KOPT-K1 (cell line): ENCODE data around the gene SMYD3.

Source experiments
- H3K27ac ChIP-seq: fragments of 200-600 bp; sonication (generic); 2 replicates; pipeline ENCODE4 v1.5.1; 2016; ENCODE audit warnings: antibody characterized with exemption, mild to moderate bottlenecking, low read depth, low read length; ENCODE audit not compliant: poor library complexity, severe bottlenecking
- H3K36me3 ChIP-seq: fragments of 200-600 bp; sonication (generic); 2 replicates; pipeline ENCODE4 v1.5.1; 2017; ENCODE audit warnings: antibody characterized with exemption, mild to moderate bottlenecking, low read length, moderate library complexity; ENCODE audit not compliant: insufficient read depth
- H3K9me3 ChIP-seq: fragments of 200-600 bp; sonication (generic); 2 replicates; pipeline ENCODE4 v1.5.1; 2017; ENCODE audit warnings: antibody characterized with exemption, low read length, mild to moderate bottlenecking; ENCODE audit not compliant: insufficient read depth, poor library complexity, severe bottlenecking

Gene SMYD3

GRCh38 chr1:246162560-246162959 is 344.5 kb downstream of the SMYD3 start:
- H3K36me3 ChIP-seq = no peaks in the 10 kb centered on the region
- no peak overlapping the region for H3K27ac ChIP-seq
- H3K9me3 ChIP-seq = no peaks in the 10 kb centered on the region

DNA sequence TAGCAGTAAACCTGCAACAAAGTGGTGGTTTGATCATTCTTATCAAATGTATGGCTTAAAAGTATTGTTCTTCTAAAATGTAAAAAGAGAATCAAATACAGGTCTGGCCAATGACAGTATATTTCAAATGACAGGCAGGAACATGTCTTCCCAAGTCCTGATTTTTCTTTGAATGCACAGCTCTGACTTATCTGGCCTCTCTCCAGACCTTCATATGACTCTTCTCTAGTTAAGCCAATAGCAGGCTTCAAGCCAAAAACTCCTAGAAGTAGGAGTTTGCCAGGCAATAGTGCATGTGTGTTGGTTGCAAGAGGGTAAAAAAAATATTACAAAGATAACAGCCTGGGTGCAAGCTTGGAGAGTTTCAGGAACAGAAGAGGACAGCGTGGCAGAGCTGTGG is 345.5 kb downstream of the SMYD3 start:
- H3K36me3 ChIP-seq = no peaks in the 10 kb centered on the region
- H3K9me3 ChIP-seq = no peaks in the 10 kb centered on the region
- no peak overlapping the region for H3K27ac ChIP-seq

DNA sequence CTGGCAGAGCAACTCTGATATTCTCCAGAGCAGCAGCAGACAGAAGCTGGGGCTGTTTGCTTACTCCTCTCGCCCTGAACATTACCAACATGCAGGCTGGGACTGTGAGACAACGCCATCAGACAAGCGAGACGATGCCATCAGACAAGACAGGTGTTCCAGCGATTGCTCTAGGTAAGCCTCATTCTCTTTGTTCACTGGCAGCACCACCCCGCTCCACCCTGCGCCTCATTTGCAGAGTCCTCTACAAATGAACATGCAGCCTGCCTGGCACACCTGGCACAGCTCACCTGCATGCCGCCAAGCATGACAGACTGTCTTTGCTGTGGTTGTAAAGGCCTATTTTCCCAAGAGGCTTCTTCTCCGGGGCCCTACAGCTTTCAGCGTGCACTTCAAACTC is 346.2 kb downstream of the SMYD3 start:
- Histone ChIP-seq H3K9me3 (no peaks in the 10 kb centered on the region), H3K36me3 (no peaks in the 10 kb centered on the region), H3K27ac (no peak overlapping the region)

- H3K9me3 ChIP-seq = no peaks in the 10 kb centered on the region
- H3K27ac ChIP-seq = no peak overlapping the region
- no peaks in the 10 kb centered on the region for H3K36me3 ChIP-seq
These were observed 346.7 kb downstream of the SMYD3 start for GRCh38 chr1:246160374-246160773.

DNA sequence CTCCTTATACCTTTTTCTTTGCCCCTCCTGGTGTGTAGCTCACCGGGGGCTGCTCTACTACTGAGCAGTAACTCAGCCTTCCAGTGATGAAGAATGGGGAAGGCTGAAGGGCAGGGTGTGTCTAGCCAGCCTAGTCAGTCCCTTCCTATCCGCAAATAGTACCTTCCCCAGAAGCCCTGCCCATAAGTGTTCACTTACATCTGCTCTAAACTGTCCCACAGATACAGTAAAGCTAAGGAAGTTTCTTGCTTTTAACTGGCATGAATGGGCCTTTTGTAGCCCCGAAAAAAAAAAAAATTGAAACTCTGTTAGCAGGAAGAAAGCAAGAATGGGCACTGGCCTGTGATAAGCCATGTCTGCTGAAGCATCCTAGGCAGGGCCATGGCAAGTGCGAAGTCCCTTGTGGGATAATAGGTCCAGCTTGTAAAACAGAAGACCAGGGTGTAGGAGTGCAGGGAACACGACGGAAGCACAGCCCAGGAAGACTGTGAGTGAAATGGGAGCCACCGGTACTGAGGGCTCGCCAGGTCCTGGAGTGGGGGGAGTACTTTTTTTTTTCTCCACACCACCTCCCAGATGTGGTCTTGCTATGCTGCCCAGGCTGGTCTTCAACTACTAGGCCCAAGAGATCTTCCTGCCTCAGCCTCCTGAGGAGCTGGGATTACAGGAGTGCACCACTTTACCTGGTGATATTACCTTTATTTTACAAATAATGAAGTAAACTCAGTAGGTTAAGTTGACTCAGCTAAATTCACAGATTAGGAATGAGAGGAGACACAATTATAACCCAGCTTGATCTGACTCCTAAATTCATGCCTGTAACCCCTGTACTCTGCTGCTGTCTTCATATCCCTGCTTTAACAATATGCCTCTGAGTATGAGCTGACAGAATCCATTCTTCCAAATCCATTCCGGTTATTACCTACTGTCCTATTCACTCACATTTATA is 347.5 kb downstream of the SMYD3 start:
- Histone ChIP-seq H3K36me3 (no peaks in the 10 kb centered on the region), H3K27ac (no peak overlapping the region), H3K9me3 (no peaks in the 10 kb centered on the region)

DNA sequence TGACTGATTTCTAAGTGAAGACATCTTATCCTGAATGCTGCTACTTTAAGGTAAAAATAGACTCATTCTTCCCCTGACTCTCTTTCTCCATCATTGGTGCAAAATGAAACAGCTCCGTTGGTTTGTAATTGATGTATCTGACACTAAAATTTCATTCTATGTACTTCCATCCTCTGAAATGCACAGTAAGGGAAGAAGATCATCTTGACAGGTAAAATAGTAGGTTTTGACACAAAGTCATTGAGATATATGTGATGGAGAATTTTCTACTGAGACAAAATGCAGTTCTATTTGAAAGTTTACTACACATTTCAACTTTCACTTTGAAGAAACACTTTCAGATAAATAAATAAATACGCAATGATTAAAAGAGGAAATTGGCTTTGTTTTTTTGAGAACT is 348.9 kb downstream of the SMYD3 start:
- Histone ChIP-seq H3K36me3 (no peaks in the 10 kb centered on the region), H3K9me3 (no peaks in the 10 kb centered on the region), H3K27ac (no peak overlapping the region)

GRCh38 chr1:246157516-246157915 is 349.6 kb downstream of the SMYD3 start:
- Histone ChIP-seq H3K36me3 (no peaks in the 10 kb centered on the region), H3K9me3 (no peaks in the 10 kb centered on the region), H3K27ac (no peak overlapping the region)

DNA sequence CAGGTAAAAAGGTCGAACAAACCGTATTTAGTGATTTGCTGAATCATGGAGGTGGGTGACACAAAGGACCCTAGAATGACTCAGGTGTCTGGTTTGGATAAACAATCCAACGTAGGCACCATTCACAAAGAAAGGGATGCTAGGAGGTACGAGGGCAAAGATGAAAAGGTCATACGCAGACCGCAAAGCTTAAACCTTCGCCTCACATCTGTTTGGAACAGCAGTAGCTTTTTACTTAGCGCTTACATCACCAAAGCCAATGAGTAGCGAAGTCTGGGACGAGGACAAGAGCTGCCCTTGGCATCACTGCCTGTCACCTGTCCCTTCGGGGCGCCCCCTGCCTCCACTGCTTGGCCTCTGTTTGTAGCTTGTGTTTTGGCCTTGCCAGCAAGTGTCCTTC is 350.2 kb downstream of the SMYD3 start:
- Histone ChIP-seq H3K27ac (no peak overlapping the region), H3K36me3 (no peaks in the 10 kb centered on the region), H3K9me3 (no peaks in the 10 kb centered on the region)

GRCh38 chr1:246155923-246156322 is 351.2 kb downstream of the SMYD3 start:
- no peak overlapping the region for H3K27ac ChIP-seq
- no peaks in the 10 kb centered on the region for H3K36me3 ChIP-seq
- H3K9me3 ChIP-seq = no peaks in the 10 kb centered on the region

GRCh38 chr1:246153796-246154212 is 353.3 kb downstream of the SMYD3 start:
- Histone ChIP-seq H3K9me3 (peaks cover 4% of the 10 kb centered on the region), H3K27ac (no peak overlapping the region)

GRCh38 chr1:246152986-246153431 is 354.1 kb downstream of the SMYD3 start:
- H3K27ac ChIP-seq = no peak overlapping the region
- H3K9me3 ChIP-seq = peaks cover 12% of the 10 kb centered on the region
- H3K36me3 ChIP-seq = no peaks in the 10 kb centered on the region

More at GRCh38 chr1:246153796-246154212, 353.3 kb downstream of the SMYD3 start:
- no peaks in the 10 kb centered on the region for H3K36me3 ChIP-seq

GRCh38 chr1:246151796-246152434 is 355.2 kb downstream of the SMYD3 start:
- Histone ChIP-seq H3K9me3 (peaks cover 19% of the 10 kb centered on the region), H3K27ac (no peak overlapping the region), H3K36me3 (no peaks in the 10 kb centered on the region)

DNA sequence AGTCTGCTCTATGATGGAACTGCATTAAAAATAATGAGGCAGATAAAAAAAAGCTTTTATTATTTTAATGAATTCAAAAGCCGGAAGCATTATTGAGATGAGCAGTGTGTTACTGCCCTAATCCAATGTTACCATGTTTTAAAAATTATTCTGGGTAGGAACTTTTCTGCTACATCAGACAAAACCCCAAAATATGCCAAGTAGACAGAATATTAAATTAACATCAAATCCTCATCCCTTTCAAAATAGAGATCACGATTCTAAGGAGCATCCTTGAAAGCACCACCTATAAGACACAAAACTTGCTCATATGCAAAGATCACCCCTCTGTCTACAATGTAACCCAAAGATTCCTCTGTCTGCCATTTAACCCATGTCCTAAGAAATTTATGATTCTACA is 357.5 kb downstream of the SMYD3 start:
- Histone ChIP-seq H3K27ac (no peak overlapping the region), H3K9me3 (peaks cover 19% of the 10 kb centered on the region), H3K36me3 (no peaks in the 10 kb centered on the region)

- H3K27ac ChIP-seq = no peak overlapping the region
- no peaks in the 10 kb centered on the region for H3K36me3 ChIP-seq
- peaks cover 19% of the 10 kb centered on the region for H3K9me3 ChIP-seq
These were observed 359.3 kb downstream of the SMYD3 start for GRCh38 chr1:246147524-246148461.
